C4-2B (cell line): Measurements from ENCODE around the gene STAP2.

Experiments used
- CTCF ChIP-seq: fragments of 450-650 bp; conservative IDR thresholded peaks from 2 replicates; pipeline ENCODE4 v1.5.1; 2017; ENCODE audit warnings: mild to moderate bottlenecking
- ZFX ChIP-seq: fragments of 450-650 bp; IDR thresholded peaks from 2 replicates; pipeline ENCODE4 v1.6.1; 2017

DNA sequence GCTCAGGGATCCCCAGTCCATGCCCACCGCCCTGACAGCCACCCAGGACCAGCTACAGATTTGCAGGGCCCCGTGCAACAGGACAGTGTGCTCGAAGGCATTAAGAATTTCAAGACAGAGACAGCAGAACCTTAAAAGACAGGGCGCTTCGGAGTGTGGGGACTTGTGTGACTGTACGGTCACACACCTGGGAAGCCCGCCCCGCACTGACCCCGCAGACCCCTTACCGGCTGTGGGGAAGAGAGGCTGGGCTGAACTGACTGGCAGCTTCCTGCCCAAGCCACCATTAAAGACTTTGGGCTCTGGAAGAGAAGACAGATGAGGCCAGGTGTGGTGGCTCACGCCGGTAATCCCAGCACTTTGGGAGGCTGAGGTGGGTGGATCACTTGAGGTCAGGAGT, 14.4 kb downstream of the STAP2 start:
- TF ChIP-seq CTCF (no peak), ZFX (no peak)
